H1 (cell line): ENCODE measurements around the gene GALNTL6. TPM values are rescaled to one million over a fixed set of nuclear protein-coding genes. Genes with fewer than 3 reads are reported as not detected.

Experiments
- CTCF ChIA-PET: fragments of 300-600 bp; sonication (Branson Sonifier 250); formaldehyde crosslinking; loops from one replicate; lab custom pipeline; 2021; ENCODE audit not compliant: partially characterized antibody; lab: Charles Lee
- POLR2A ChIA-PET: fragments of 300-600 bp; sonication (Branson Sonifier 250); formaldehyde crosslinking; loops from one replicate; lab custom pipeline; 2021; ENCODE audit warnings: inconsistent platforms; ENCODE audit not compliant: partially characterized antibody; lab: Charles Lee
- DNase-seq, 2 experiments: peaks; one replicate each; pipeline versions ENCODE4 v3.0.0 to v3.0.0-alpha.2; 2010 to 2022; ENCODE audit warnings: low spot score in 2 of 2, low read depth in 1 of 2, mixed read lengths in 1 of 2
- FAIRE-seq: peaks from 2 replicates; lab custom pipeline; 2011; peaks lifted over from hg19 to GRCh38; lab: Jason Lieb, UNC
- H2AFZ ChIP-seq: 2 replicates; pipeline ENCODE4 v1.8.1; 2012; ENCODE audit warnings: low read length, inconsistent platforms
- H2AK5ac ChIP-seq: 2 replicates; pipeline ENCODE4 v1.6.1; 2013; ENCODE audit warnings: low read depth, low read length
- H2BK120ac ChIP-seq: replicated peaks from 2 replicates; pipeline ENCODE3; 2013; ENCODE audit warnings: low read depth, low read length, inconsistent platforms
- H2BK12ac ChIP-seq: 2 replicates; pipeline ENCODE4 v1.6.1; 2013; ENCODE audit warnings: low read depth, low read length
- H2BK15ac ChIP-seq: 2 replicates; pipeline ENCODE4 v1.6.1; 2013; ENCODE audit warnings: low read length
- H2BK20ac ChIP-seq: 2 replicates; pipeline ENCODE4 v1.6.1; 2013; ENCODE audit warnings: low read length
- H2BK5ac ChIP-seq: 2 replicates; pipeline ENCODE4 v1.6.1; 2013; ENCODE audit warnings: low read depth, low read length
- H3K14ac ChIP-seq: 2 replicates; pipeline ENCODE4 v1.6.1; 2013; ENCODE audit warnings: inconsistent platforms; ENCODE audit not compliant: insufficient read length
- H3K18ac ChIP-seq: 2 replicates; pipeline ENCODE4 v1.6.1; 2013; ENCODE audit warnings: low read length; ENCODE audit errors: extremely low read depth
- H3K23ac ChIP-seq: 2 replicates; pipeline ENCODE4 v1.6.1; 2013; ENCODE audit warnings: inconsistent platforms; ENCODE audit not compliant: insufficient read length
- H3K23me2 ChIP-seq: 2 replicates; pipeline ENCODE4 v1.6.1; 2013; ENCODE audit warnings: low read depth, low read length
- H3K27ac ChIP-seq: 2 replicates; pipeline ENCODE4 v1.6.1; 2011; ENCODE audit warnings: low read depth, low read length, inconsistent platforms
- H3K27me3 ChIP-seq, 4 experiments: replicated peaks in 1 of 4; 1 replicate in 1 of 4; 2 replicates in 3 of 4; pipeline versions ENCODE4 v1.6.1 to v1.8.1; 2011 to 2013; ENCODE audit warnings: low read length in 3 of 4, mild to moderate bottlenecking in 3 of 4, inconsistent platforms in 2 of 4, mixed read lengths in 2 of 4, moderate library complexity in 1 of 4; ENCODE audit not compliant: control insufficient read depth in 3 of 4, insufficient read depth in 3 of 4; ENCODE audit errors: extremely low read depth in 1 of 4
- H3K36me3 ChIP-seq, 4 experiments: 2 replicates each; pipeline versions ENCODE4 v1.6.1 to v1.8.1; 2011 to 2013; ENCODE audit warnings: mild to moderate bottlenecking in 4 of 4, low read length in 3 of 4, moderate library complexity in 2 of 4, control low read depth in 1 of 4, inconsistent platforms in 1 of 4; ENCODE audit not compliant: insufficient read depth in 4 of 4, control insufficient read depth in 2 of 4
- H3K4ac ChIP-seq: replicated peaks from 2 replicates; pipeline ENCODE3; 2013; ENCODE audit warnings: low read length, low read depth, mixed read lengths, inconsistent platforms; ENCODE audit not compliant: insufficient read length
- H3K4me1 ChIP-seq, 4 experiments: replicated peaks in 1 of 4; 1 replicate in 1 of 4; 2 replicates in 3 of 4; pipeline versions ENCODE4 v1.6.1 to v1.8.1; 2011 to 2013; ENCODE audit warnings: low read length in 3 of 4, inconsistent platforms in 2 of 4, mixed read lengths in 1 of 4; ENCODE audit not compliant: insufficient read depth in 4 of 4, control insufficient read depth in 3 of 4
- H3K4me2 ChIP-seq, 2 experiments: 2 replicates each; pipeline versions ENCODE4 v1.6.1 to v1.8.1; 2011 to 2013; ENCODE audit warnings: low read depth in 2 of 2, low read length in 2 of 2, control low read depth in 1 of 2, inconsistent platforms in 1 of 2, mild to moderate bottlenecking in 1 of 2; ENCODE audit not compliant: insufficient read depth in 1 of 2
- H3K4me3 ChIP-seq, 4 experiments: fragments of 200-600, 300-600 bp in 1 of 4; sonication (generic), shearing (Covaris generic), sonication (Bioruptor Twin) in 1 of 4; 2 replicates each; pipeline versions ENCODE4 v1.5.1 to v1.8.1; 2011 to 2016; ENCODE audit warnings: low read length in 4 of 4, low read depth in 3 of 4, control low read depth in 2 of 4, inconsistent platforms in 2 of 4, mild to moderate bottlenecking in 2 of 4, mixed read lengths in 1 of 4, moderate library complexity in 1 of 4; ENCODE audit not compliant: insufficient read depth in 2 of 4; ENCODE audit errors: extremely low read depth in 1 of 4
- H3K56ac ChIP-seq: replicated peaks from 2 replicates; pipeline ENCODE3; 2013; ENCODE audit warnings: low read depth, mild to moderate bottlenecking, mixed read lengths, low read length, inconsistent platforms; ENCODE audit not compliant: insufficient read length
- H3K79me1 ChIP-seq: 2 replicates; pipeline ENCODE4 v1.6.1; 2013; ENCODE audit warnings: low read depth, low read length, control low read depth
- H3K79me2 ChIP-seq, 2 experiments: 2 replicates each; pipeline versions ENCODE4 v1.6.1 to v1.8.1; 2012 to 2013; ENCODE audit warnings: low read length in 2 of 2, mild to moderate bottlenecking in 2 of 2, inconsistent platforms in 1 of 2; ENCODE audit not compliant: insufficient read depth in 2 of 2, control insufficient read depth in 1 of 2
- H3K9ac ChIP-seq, 4 experiments: replicated peaks in 1 of 4; 1 replicate in 1 of 4; 2 replicates in 3 of 4; pipeline versions ENCODE4 v1.6.1 to v1.8.1; 2011 to 2013; ENCODE audit warnings: low read depth in 3 of 4, low read length in 3 of 4, control low read depth in 2 of 4, mild to moderate bottlenecking in 2 of 4, moderate library complexity in 2 of 4, inconsistent platforms in 1 of 4; ENCODE audit errors: extremely low read depth in 1 of 4
- H3K9me3 ChIP-seq, 2 experiments: 2 replicates each; pipeline versions ENCODE4 v1.6.1 to v1.8.1; 2012 to 2013; ENCODE audit warnings: mild to moderate bottlenecking in 2 of 2, moderate library complexity in 2 of 2, control low read depth in 1 of 2, inconsistent platforms in 1 of 2, low read depth in 1 of 2, low read length in 1 of 2, mixed read lengths in 1 of 2; ENCODE audit not compliant: insufficient read depth in 2 of 2
- H4K20me1 ChIP-seq, 2 experiments: replicated peaks in 1 of 2; 2 replicates each; pipeline versions ENCODE3 to v1.8.1; 2011 to 2013; ENCODE audit warnings: inconsistent platforms in 2 of 2, low read length in 2 of 2, mild to moderate bottlenecking in 1 of 2; ENCODE audit not compliant: insufficient read depth in 2 of 2, control insufficient read depth in 1 of 2
- H4K5ac ChIP-seq: 2 replicates; pipeline ENCODE4 v1.6.1; 2013; ENCODE audit warnings: low read length, low read depth, mixed read lengths, inconsistent platforms; ENCODE audit not compliant: insufficient read length
- H4K8ac ChIP-seq: 2 replicates; pipeline ENCODE4 v1.8.0; 2013; ENCODE audit warnings: mild to moderate bottlenecking, moderate library complexity, low read length, inconsistent platforms; ENCODE audit not compliant: insufficient read depth; ENCODE audit errors: extremely low read depth
- H4K91ac ChIP-seq: replicated peaks from 2 replicates; pipeline ENCODE3; 2013; ENCODE audit warnings: low read length, mixed read lengths, inconsistent platforms; ENCODE audit not compliant: insufficient read length
- CTCF ChIP-seq, 3 experiments: IDR thresholded peaks; 1 replicate in 2 of 3; 2 replicates in 1 of 3; pipeline versions ENCODE4 v1.5.1 to v1.6.1; 2011; ENCODE audit warnings: low read length in 3 of 3, mild to moderate bottlenecking in 3 of 3, inconsistent platforms in 2 of 3, low read depth in 1 of 3, moderate library complexity in 1 of 3; ENCODE audit not compliant: insufficient read depth in 1 of 3; ENCODE audit errors: control extremely low read depth in 1 of 3
- RAD21 ChIP-seq, 2 experiments: IDR thresholded peaks in 1 of 2; conservative IDR thresholded peaks in 1 of 2; 2 replicates each; pipeline ENCODE4 v1.6.1; 2011; ENCODE audit warnings: low read depth in 2 of 2, low read length in 2 of 2, improper control_type of control experiment in 1 of 2, inconsistent platforms in 1 of 2, mild to moderate bottlenecking in 1 of 2, moderate library complexity in 1 of 2
- SIX5 ChIP-seq: IDR thresholded peaks from 2 replicates; pipeline ENCODE4 v1.6.1; 2011; ENCODE audit warnings: mild to moderate bottlenecking, low read depth, low read length
- WGBS, 2 experiments: shearing (Covaris generic) in 1 of 2; methylation state at CpG; one replicate each; pipeline versions ENCODE4 v1.1.6 to v1.1.7; 2013 to 2015; ENCODE audit warnings: low lambda C conversion rate in 2 of 2, mixed read lengths in 2 of 2, inconsistent platforms in 1 of 2, low coverage in 1 of 2, missing lambda C conversion rate in 1 of 2; ENCODE audit not compliant: insufficient replicate concordance in 2 of 2, insufficient coverage in 1 of 2, insufficient read length in 1 of 2; ENCODE audit errors: extremely low coverage in 1 of 2, missing lambda C conversion rate in 1 of 2; 5-methylcytosine and 5-hydroxymethylcytosine counted together
- polyA plus RNA-seq, 7 experiments: library from polyadenylated mRNA; depleted of rRNA in 3 of 7; stranded (reverse) in 5 of 7; unstranded in 2 of 7; fragments of >200 nt in 5 of 7; fragments of 200-250 nt in 2 of 7; gene quantifications; 1 replicate in 5 of 7; 2 replicates in 1 of 7; 4 replicates in 1 of 7; pipeline versions ENCODE4 v1.2.1 to v1.2.3, GENCODE V29; 2011 to 2013; ENCODE audit warnings: missing spikeins in 2 of 7, mixed read lengths in 2 of 7
- total RNA-seq: library from RNA; stranded (reverse); fragmentation: NEBNext Ultra II Directional; extraction: Animal tissue kit (Norgen Biotek cat#: 25700); gene quantifications from 2 replicates; pipeline ENCODE4 v1.2.1, GENCODE V29; 2021

The GALNTL6 gene
- total and polyA plus RNA-seq, 2 of the 8 experiments (the other 6 are each of a cell fraction or from before 2014, with no cell fraction given) = 0.03 to 0.32 TPM

GRCh38 chr4:172830295-172830764 lies 1017.1 kb downstream of the GALNTL6 start:
- FAIRE-seq = peak; percentile 85
- no peaks in the 10 kb centered on the region for H3K23me2 ChIP-seq
- POLR2A ChIA-PET = interaction anchor here (0.6 kb wide), 2 partner anchors 83 to 1424 kb away, joined by 4 read pairs; no protein-coding TSS in a partner anchor

More at GRCh38 chr4:172830295-172830764, 1017.1 kb downstream of the GALNTL6 start:
- peaks cover 0 to 3% (median 0%) of the 10 kb centered on the region in 4 experiments; a peak in 1 of 7 replicates for H3K4me1 ChIP-seq
- H2AFZ ChIP-seq = peak overlapping the region; percentile 100
- no peaks in the 10 kb centered on the region for H3K27me3 ChIP-seq
- H4K20me1 ChIP-seq = no peaks in the 10 kb centered on the region
- H3K14ac ChIP-seq = no peak overlapping the region
- H3K9ac ChIP-seq = no peak overlapping the region
- H3K4ac ChIP-seq = no peak overlapping the region
- no peak overlapping the region for H4K8ac ChIP-seq
- H2BK120ac ChIP-seq = no peak overlapping the region
- H3K4me2 ChIP-seq = no peak overlapping the region
- H2BK15ac ChIP-seq = no peak overlapping the region
- H2AK5ac ChIP-seq = no peak overlapping the region
- no peaks in the 10 kb centered on the region for H3K79me2 ChIP-seq
- no peak overlapping the region for H3K4me3 ChIP-seq
- no peak overlapping the region for H3K56ac ChIP-seq
- TF ChIP-seq SIX5 = no peak
- TF ChIP-seq RAD21 (IDR thresholded peaks at IDR 0.05 in 1 of 2, conservative IDR thresholded peaks at IDR 0.05 in 1 of 2; ENCODE audit: low read depth in 2 of 2, low read length in 2 of 2) = peak; percentile 70 to 75
- TF ChIP-seq CTCF (IDR thresholded peaks at IDR 0.05; ENCODE audit: control extremely low read depth in 1 of 3, insufficient read depth in 1 of 3, low read depth in 1 of 3, low read length in 3 of 3) = peak in 2 of 3 experiments; percentile 17 to 32; a peak in 2 of 4 replicates
- H4K5ac ChIP-seq = no peak overlapping the region
- H3K79me1 ChIP-seq = no peaks in the 10 kb centered on the region
- H3K18ac ChIP-seq = no peak overlapping the region
- H2BK12ac ChIP-seq = no peak overlapping the region
- no peak overlapping the region for H3K23ac ChIP-seq
- H2BK20ac ChIP-seq = no peak overlapping the region
- H4K91ac ChIP-seq = no peak overlapping the region
- peaks cover 0 to 3% of the 10 kb centered on the region in 2 experiments; a peak in 1 of 4 replicates for H3K9me3 ChIP-seq
- H3K36me3 ChIP-seq = no peaks in the 10 kb centered on the region
- no peak overlapping the region for H3K27ac ChIP-seq
- no peak overlapping the region for H2BK5ac ChIP-seq
- CTCF ChIA-PET = interaction anchor here (0.6 to 1.0 kb wide), 5 partner anchors 10 to 235 kb away, joined by 3 to 6 read pairs (median 3); no protein-coding TSS in a partner anchor
- 13% methylated on average over 5 of the region's 5 CpGs; no CpG with 5 or more reads in 1 of the 2 experiments for WGBS, 2 experiments
- DNase-seq = no peak
